GM21367 (cell line): ENCODE data around the gene AP1G1.
"Not testable (repeated sequence)": the region's sequence is repeated elsewhere in the genome, so short reads cannot be mapped to it uniquely, and the experiment has no call there.

Experiments used
- ATAC-seq: cut with Tn5 transposase; IDR thresholded peaks from one replicate; pipeline ENCODE4 v1.9.1; 2021; ENCODE audit not compliant: unreplicated experiment

Gene AP1G1

DNA sequence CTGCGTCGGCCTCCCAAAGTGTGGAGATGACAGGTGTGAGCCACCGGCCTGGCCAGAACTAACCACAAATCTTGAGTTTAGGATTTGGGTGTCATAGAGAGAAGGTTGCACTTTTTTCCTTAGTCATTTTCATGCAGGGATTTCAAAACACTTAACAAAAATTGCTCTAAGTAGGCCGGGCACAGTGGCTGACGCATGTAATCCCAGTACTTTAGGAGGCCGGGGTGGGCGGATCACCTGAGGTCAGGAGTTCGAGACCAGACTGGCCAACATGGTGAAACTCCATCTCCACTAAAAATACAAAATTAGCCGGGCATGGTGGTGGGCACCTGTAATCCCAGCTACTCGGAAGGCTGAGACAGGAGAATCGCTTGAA lies 1.5 kb upstream of the AP1G1 start:
- ATAC-seq: not testable (repeated sequence)

DNA sequence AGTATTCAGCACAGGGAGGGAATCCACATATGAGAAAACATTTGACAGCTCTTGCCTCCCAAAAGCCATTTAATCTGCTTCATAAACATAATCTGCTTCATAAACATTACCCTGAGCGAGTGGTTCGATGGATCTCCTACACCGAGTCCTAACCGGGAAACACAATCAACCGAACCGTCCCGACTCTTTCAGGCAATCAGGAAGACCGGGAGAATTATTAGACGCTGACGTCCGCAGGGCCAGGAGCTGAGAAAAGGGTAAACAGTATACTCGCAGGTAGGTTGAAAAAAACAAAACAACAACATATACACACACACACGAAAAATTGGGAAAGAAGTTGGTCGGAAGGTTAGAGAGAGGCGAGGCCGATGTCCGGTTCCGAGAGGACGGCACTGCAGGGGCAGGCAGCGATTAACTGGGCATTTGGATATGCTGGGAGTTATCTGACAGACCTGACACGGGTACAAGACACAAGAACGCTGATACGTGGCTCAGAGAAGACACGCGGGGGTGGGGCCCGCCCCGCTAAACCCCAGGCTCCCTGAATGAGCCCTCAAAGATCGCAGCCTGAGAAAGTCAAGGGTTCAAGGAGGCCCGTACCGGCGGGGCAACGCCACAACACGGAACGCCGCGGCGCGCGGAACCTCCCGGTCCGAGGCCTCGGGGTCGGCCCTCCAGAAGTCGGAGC lies 585 bp downstream of the AP1G1 start:
- peak; percentile 27 for ATAC-seq

DNA sequence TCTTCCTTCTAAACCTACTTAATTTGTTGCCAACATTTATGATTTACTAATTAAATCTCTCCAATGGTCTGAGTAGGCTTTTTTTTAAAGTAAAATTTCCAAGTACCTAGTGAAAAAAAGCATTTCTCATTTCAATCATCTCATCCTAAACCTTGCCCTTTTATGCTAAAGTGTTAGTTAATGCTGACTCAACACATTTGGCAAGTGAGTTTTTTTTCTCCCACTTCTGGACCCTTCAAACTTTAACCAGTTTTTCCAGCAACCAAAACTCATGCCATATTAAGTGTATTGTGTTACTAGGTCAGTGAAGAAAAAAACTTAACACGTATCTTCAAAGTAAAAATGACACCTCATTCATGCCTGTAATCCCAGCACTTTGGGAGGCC lies 5.3 kb downstream of the AP1G1 start:
- ATAC-seq: no peak

DNA sequence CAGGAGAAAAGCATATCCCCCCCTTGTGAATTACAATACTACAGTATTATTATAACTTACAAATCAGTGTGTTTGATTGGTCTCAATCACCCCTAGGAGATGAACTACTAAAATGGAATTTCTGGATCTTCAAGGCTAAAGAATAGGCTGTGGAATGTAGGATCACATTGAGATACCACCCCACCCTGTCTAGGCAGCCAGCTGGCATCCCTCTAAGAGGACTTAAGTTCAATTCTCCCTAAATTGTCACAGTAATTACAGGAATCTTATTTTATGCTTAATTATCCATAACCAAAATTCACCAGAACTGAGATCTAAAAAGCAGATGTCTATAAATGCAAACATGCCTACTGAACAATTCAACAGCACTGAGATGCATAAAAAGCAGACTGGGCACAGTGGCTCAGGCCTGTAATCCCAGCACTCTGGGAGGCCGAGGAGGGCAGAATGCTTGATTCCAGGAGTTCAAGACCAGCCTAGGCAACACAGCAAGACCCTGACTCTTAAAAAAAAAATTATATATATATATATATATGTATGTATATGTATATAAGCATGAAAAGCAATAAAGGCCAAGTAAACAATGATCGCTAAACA lies 12.0 kb downstream of the AP1G1 start:
- no peak for ATAC-seq

DNA sequence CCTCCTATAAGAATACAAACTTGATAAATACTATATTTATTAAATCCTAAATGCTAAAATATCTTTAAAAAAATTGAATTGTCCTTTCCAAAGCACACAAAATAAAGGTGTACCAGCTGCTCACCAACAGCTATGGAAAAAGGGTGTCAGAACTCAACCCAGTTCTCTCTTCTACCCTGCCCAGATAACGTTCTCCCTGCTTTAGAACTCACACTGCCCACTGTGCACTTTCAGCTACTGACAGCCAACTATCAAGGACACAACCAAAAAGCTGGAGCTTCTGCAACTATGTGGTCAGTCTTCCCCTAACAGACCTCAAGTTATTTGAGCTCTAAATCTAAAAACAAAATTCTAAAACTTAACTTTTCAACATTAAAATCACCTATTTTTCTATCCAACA lies 13.7 kb downstream of the AP1G1 start:
- ATAC-seq: no peak

DNA sequence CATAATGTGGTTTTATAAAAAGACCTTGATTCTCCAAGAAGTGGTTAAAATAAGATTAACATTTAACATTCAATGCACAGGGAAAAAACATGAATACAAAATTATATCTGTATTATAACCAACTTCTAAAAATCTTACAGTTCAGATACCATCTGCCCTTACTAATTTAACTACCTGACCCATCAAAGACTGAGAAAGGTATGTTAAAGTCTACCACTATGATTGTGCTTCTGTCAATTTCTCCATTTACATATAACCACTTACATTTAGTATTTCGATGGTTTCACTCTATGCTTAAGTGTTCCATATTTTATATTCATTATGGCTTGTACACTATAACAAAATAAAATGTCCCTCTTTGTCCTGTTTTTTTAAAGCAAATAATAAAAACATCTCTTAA lies 14.6 kb downstream of the AP1G1 start:
- no peak for ATAC-seq

DNA sequence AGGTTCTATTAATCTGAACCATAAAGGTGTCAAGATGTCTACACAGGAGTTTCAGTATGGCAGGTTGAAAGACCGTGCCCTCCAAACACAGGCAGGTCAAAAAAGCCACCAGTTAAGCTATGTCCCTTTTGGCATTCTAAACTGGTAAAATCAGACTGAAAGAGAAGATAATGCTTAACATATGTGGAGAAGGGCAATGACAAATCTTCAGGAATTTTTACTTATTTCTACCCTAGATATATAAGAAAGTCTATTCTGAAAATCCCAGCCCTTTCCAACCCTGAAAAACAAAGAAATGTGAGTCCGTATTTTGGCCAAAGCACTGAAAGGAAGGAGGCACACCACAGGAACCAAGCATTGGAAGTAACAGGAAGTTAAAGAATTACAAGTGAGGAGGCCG lies 16.5 kb downstream of the AP1G1 start:
- ATAC-seq: no peak

DNA sequence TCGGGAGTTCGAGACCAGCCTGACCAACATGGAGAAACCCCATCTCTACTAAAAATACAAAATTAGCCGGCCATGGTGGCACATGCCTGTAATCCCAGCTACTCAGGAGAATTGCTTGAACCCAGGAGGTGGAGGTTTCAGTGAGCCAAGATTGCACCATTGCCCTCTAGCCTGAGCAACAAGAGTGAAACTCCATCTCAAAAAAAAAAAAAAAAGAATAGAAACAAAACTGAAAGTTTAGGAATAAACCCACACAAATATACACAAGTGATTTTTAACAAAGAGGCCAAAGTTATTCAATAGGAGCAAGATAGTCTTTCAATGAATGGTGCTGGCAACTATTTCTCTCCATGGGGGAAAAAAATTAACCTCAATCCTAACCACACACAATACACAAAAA lies 18.3 kb downstream of the AP1G1 start:
- not testable (repeated sequence) for ATAC-seq

DNA sequence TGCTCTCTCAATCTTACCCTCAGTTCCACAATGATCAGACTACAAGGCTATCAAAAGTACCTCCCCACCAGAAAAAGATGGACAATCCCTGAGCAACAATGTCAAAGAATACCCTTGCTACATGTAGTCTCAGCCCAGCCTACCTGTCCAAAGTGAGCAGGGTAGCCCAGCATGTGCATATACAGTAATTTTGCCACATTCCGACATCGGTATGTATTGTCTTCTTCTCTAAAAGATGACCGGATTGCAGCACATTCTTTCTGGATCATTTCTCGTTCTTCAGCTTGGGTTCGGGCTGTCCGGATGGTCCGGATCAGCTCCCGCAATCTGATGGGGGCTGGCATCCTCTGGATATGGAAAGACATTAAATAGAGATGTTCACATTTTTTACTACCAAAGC lies 19.5 kb downstream of the AP1G1 start:
- ATAC-seq: no peak

DNA sequence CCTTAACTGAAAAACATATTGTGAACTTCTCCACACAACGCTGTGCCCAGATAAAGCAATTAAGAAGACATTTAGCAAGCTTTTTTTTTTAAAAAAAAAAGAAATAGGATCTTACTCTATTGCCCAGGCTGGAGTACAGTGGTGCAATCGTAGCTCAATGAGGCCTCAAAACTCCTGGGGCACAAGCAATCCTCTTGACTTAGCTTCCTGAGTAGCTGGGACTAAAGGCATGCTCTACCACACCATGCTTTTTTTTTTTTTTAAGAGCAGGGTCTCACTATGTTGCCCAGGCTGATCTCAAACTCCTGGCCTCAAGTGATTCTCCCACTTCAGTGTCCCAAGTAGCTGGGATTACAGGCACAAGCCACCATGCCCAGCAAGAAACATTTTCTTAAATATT lies 20.1 kb downstream of the AP1G1 start:
- no peak for ATAC-seq

DNA sequence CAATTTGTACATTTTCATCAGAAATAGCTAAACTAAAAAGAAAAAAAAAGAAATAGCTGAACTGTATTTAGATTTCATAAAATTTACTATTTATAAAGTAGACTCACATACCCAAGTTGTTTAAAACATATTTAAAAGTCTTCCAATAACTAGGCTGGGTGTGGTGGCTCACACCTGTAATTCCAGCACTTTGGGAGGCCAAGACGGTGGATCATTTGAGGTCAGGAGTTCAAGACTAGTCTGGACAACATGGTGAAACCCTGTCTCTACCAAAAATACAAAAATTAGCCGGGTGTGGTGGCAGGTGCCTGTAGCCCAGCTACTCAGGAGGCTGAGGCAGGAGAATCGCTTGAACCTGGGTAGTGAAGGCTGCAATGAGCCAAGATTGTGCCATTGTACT lies 23.5 kb downstream of the AP1G1 start:
- ATAC-seq: not testable (repeated sequence)

DNA sequence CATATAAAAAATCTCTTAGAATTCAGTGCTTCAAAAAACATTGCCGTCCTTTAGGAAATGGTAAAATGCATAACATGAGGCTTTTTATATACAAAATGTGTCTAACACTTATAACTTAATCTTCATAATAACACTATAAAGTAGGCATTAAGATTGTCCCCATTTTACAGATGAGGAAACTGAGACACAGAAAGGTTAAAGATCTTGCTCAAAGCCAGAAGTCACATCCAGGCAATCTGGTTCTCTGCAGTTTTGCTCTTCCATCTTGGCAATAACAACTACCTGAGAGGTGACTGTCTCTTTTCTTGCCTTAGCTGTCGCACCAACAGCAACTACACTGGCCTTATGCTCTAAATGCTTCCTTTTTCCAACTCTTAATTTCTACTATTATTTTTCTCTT lies 24.5 kb downstream of the AP1G1 start:
- no peak for ATAC-seq

DNA sequence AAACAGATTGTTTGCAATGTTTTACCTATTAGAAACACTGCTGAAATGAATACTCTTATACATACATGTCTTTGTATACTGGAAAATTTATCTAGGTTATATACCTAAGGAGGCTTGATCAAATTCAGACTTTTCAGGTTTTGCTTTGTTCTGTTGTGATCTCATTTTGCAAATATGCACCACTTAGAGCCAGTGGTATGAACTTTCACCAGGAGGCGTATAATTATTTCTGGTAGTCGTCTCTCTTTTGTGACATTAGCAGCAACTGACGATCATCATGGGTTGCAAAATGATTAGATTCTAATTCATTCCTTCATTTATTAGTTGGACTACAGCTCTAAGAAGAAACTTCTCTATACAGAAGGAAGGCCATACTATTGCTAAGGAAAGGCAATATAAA lies 26.9 kb downstream of the AP1G1 start:
- ATAC-seq: no peak

DNA sequence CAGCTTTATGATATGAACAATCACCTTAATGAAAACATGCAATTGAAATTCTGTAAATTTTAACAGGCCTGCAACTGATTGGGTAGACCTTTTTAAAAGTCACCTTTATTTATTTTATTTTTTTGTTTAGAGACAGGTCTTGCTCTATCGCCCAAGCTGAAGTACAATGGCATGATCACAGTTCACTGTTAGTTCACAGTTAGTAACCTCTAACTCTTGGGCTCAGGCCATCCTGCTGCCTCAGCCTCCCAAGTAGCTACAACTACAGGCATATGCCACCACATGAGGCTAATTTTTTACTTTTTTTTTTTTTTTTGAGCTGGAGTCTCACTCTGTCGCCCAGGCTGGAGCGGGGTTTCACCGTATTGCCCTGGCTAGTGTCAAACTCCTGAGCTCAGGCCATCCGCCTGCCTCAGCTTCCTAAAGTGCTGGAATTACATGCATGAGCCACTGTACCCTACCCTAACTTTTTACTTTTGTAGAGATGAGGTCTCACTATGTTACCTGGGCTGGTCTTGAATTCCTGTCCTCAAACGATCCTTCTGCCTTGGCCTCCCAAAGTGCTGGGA lies 28.0 kb downstream of the AP1G1 start:
- no peak for ATAC-seq

DNA sequence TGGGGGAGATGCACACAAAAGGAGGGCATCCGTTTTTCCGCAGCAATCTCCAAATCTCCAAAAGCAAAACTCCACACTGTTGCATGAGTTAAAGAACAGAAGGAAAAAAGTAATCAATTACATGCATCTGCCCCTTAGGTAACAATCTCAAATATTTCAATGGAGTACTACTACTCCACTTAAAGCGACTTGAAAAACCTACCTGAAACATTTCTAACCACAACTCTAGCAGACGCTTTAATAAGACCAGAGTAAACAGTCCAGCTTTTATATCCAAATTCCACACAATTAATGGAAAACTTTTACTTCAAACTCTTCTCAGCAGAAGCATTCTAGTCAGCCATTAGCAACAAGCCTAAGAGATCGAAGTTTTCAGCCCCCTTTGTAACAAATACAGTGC lies 29.9 kb downstream of the AP1G1 start:
- ATAC-seq: no peak

DNA sequence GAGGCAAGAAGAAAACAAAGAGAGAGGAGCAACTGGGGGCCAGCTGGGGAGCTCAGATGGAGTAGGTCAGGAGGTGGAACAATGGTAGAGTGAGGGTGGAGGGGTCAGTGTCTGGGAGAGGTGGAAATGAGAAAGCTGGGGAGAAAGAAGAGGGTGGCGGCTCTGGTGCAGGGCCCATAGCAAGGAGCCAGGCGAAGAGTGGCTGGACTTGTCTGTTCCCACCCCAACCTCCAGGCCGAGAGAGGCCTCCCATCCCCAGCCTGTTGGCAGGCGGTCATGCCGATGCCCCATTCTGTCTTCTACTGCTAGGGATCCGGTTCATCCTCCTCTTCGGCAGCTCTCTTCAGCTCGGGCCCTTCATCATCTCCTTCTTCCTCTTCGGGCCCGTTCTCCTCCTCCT lies 31.3 kb downstream of the AP1G1 start:
- ATAC-seq: no peak

DNA sequence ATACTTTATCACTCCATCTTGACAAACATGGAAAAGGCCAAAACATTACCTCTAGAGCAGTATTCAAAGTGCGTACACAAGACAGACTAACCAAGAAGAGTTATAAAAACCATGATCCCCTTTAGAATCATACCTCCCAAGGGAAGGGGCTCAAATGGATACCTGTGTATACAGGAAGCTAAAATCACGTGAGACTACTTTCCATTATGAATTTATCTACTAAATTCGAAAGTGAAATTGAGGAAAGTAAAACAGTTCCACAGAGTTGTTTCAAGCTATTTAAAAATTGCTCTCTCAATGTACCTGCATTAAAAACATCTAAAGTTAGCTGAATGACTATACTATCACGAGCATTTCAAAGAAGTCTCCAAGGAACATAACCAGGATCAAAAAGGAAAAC lies 32.7 kb downstream of the AP1G1 start:
- ATAC-seq: no peak

DNA sequence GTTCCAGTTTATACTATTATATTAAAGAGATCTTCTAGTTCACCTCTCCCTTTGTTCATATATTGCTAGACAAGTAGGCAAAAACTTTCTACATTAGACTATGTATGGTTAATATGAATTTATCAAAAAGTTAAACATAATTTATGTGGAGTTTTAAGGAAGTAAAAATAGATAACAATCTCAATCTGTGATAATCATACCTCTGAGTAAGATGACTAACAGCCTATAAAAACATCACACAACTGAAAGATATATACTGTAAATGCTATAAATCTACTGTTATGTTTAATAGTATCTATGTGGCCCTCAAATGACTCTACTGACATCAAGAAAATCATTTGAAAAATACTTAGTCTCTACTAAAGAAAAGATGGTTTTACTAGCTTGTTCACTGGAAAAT lies 37.1 kb downstream of the AP1G1 start:
- ATAC-seq: no peak

DNA sequence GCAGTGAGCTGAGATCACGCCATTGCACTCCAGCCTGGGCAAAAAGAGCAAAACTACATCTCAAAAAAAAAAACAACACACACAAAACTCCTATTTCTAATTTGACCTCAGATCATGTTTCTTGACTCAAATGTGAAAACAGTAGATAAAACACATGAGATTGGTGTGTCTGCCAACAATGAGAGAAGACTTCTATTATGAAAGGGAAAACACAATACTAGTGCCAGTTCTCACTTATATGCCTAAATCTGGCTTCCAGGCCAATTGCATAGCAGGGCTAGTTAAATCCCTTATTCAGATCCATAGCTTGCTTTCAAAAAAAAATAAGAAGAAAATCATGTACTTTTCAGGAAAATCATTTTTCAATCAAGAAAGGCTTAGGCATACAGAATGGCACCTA lies 39.4 kb downstream of the AP1G1 start:
- no peak for ATAC-seq

DNA sequence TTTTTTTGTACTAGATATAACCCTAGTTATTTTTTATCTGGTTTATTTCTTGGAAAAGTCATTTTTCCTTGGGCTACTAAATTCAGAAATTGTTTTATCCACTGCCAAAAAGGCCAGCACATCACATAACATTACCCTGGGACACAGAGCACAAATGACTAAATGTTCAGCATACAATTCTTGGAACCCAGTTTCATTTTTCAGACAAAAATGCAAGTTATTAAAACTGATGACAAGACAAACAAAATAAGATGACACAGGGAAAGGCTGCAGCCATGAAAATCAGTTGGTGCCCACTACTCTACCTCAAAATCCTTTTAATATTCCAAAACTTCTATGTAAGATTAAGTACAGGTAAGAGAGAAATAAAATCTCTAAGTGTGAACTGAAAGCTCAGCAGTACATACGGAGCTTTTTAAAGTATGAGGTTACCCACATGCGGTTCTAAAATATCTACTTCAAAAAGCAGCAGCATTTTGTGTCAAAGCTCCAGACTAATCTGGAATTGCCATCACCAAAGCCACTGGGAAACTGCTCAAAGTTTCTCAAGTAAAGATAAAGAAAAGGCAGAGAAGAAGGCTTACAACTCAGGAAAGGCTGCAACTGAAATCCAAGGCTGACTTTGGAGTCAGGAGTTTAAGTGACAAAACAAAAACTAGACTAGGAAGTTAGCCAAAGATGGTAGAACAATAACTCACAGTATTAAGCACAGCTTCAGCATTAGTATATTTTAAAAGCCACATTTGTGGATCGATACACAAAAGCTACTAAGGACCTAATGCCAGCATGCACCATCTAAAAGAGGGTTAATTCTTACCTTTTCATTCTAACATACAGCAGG lies 41.4 kb downstream of the AP1G1 start:
- ATAC-seq: no peak

DNA sequence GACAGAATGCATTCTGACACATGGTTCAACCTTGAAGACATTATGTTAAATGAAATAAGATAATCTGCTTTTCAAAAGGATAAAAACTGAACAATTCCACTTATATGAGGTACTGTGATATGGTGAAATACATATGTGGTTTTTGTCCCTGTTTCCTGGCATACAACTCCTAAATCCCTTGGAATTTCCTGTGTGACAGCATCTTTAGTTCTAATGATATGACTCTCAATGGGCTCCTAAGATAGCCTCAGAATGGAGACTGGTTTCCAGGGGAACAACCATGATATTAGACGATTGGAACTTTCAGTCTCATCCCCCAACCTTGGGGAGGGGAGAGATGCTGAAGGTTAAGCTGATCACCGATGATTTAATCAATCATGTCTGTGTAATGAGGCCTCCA lies 46.4 kb downstream of the AP1G1 start:
- ATAC-seq: no peak

DNA sequence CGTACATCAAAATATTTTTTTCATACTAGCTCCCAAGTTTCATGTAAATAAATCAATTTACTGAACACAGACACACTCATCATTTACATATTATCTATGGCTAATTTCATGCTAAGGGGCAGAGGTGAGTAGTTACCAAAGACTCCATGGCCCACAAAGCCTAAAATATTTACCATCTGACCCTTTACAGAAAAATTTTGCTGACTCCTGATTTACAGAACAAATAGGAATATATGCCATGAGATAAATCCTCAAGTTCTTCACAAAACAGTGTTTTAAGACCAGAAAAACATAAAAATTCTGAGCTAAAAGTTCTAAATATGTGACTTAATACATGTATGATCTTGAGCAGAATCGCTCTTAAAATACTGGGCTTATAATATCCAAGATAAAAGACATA lies 47.5 kb downstream of the AP1G1 start:
- no peak for ATAC-seq
